Measurements from ENCODE around the gene TRPV6. TPM values are rescaled to one million over a fixed set of nuclear protein-coding genes. Genes with fewer than 3 reads are reported as not detected.
A peak's percentile ranks its signal among the peaks of the same experiment; 100 is the strongest.

The TRPV6 gene
- total and polyA plus RNA-seq, 8 donors, result 2.6 to 11.7 (median 7.7) TPM; not detected in 1

- 50 to 70% (median 60%) methylated on average over 1 to 3 of the region's 3 CpGs for WGBS, 5 donors
- Histone ChIP-seq H3K27me3 (peaks cover 0 to 31% (median 0%) of the 10 kb centered on the region in 3 donors), H3K4me3 (no peak overlapping the region), H3K36me3 (no peaks in the 10 kb centered on the region), H3K4me1 (peaks cover 0 to 8% (median 6%) of the 10 kb centered on the region in 4 donors), H3K9me3 (no peaks in the 10 kb centered on the region), H3K27ac (no peak overlapping the region)
- TF ChIP-seq EP300 (IDR thresholded peaks at IDR 0.05) (no peak), POLR2AphosphoS5 (IDR thresholded peaks at IDR 0.05) (no peak), POLR2A (IDR thresholded peaks at IDR 0.05) (no peak)
- TF ChIP-seq, protein P1, sequence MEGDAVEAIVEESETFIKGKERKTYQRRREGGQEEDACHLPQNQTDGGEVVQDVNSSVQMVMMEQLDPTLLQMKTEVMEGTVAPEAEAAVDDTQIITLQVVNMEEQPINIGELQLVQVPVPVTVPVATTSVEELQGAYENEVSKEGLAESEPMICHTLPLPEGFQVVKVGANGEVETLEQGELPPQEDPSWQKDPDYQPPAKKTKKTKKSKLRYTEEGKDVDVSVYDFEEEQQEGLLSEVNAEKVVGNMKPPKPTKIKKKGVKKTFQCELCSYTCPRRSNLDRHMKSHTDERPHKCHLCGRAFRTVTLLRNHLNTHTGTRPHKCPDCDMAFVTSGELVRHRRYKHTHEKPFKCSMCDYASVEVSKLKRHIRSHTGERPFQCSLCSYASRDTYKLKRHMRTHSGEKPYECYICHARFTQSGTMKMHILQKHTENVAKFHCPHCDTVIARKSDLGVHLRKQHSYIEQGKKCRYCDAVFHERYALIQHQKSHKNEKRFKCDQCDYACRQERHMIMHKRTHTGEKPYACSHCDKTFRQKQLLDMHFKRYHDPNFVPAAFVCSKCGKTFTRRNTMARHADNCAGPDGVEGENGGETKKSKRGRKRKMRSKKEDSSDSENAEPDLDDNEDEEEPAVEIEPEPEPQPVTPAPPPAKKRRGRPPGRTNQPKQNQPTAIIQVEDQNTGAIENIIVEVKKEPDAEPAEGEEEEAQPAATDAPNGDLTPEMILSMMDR (IDR thresholded peaks at IDR 0.05), result no peak
- peak in 1 of 2 donors; percentile 18 for DNase-seq
- intact Hi-C loops (cut with DNase I; ENCODE audit: low total_unique reads), result no loop called here
Measured at GRCh38 chr7:142889816-142890215, 4.3 kb upstream of the TRPV6 start.

DNA sequence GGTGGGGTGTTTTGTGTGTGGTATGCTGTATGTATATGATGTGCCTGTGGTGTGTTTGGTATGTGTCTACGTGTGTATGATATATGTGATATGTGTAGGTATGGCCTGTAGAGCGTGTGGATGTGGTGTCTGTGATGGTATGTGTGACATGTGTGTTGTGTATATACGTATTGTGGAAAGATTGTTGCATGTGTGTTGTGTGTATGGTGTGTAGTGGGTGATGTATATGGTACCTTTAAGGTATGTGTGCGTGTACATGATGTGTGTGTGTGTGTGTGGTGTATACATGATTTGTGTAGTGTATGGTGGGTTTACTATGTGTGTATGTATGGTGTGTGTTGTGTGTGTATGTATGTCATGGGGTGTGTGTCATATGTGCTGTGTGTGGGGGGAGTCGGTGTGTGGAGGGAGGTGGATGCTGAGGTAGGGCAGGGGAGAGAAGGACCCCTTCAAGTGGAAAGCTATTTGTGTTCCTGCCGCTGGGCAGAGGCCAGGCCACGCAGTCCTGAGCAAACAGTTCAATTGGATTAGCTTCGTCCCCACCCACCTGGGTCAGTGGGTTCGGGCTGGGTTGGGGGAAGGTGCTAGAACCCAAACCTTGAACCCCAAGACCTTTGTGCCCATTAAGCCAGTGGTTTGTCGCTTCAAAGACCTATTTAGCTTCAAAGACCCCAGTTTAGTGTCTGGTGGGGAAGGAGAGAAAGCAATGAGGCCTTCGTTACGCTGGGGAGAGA lies 1.9 kb upstream of the TRPV6 start:
- H3K9me3 ChIP-seq, result no peaks in the 10 kb centered on the region
- TF ChIP-seq POLR2AphosphoS5 (IDR thresholded peaks at IDR 0.05) (no peak), EP300 (IDR thresholded peaks at IDR 0.05) (no peak)
- TF ChIP-seq, protein P1 (IDR thresholded peaks at IDR 0.05), result no peak
- no peak overlapping the region for H3K4me3 ChIP-seq
- H3K4me1 ChIP-seq, result peaks cover 0 to 12% (median 10%) of the 10 kb centered on the region in 4 donors
- DNase-seq, result peak in 1 of 2 donors; percentile 20
- H3K27me3 ChIP-seq, result peaks cover 0 to 34% (median 0%) of the 10 kb centered on the region in 3 donors
- intact Hi-C loops (cut with DNase I; ENCODE audit: low total_unique reads), result no loop called here
- no peak overlapping the region for H3K27ac ChIP-seq
- H3K36me3 ChIP-seq, result no peaks in the 10 kb centered on the region
- WGBS, 5 donors, result 70 to 82% (median 78%) methylated on average over 12 of the region's 12 CpGs

- 70 to 83% (median 74%) methylated on average over 7 of the region's 7 CpGs for WGBS, 5 donors
- peaks cover 0 to 12% (median 10%) of the 10 kb centered on the region in 4 donors for H3K4me1 ChIP-seq
- DNase-seq, result peak in 1 of 2 donors; percentile 8
Measured at GRCh38 chr7:142886866-142887265, 1.3 kb upstream of the TRPV6 start.

GRCh38 chr7:142884286-142884640 lies 1.3 kb downstream of the TRPV6 start:
- peaks cover 0 to 18% (median 10%) of the 10 kb centered on the region in 4 donors for H3K4me1 ChIP-seq
- 64 to 82% (median 74%) methylated on average over 4 of the region's 4 CpGs for WGBS, 5 donors
- H3K9me3 ChIP-seq, result no peaks in the 10 kb centered on the region
- no peak overlapping the region for H3K27ac ChIP-seq
- H3K27me3 ChIP-seq, result peaks cover 0 to 39% (median 0%) of the 10 kb centered on the region in 3 donors
- H3K36me3 ChIP-seq, result no peaks in the 10 kb centered on the region
- no peak for DNase-seq
- no peak overlapping the region for H3K4me3 ChIP-seq
- no peak for TF ChIP-seq EP300 (IDR thresholded peaks at IDR 0.05)
- TF ChIP-seq POLR2A (IDR thresholded peaks at IDR 0.05), result no peak
- no peak for TF ChIP-seq POLR2AphosphoS5 (IDR thresholded peaks at IDR 0.05)
- TF ChIP-seq, protein P1 (IDR thresholded peaks at IDR 0.05), result no peak
- intact Hi-C loops (cut with DNase I; ENCODE audit: low total_unique reads), result loop anchor here (5.0 kb wide), 1 partner anchor 123 kb away; no protein-coding TSS in a partner anchor

More at GRCh38 chr7:142886866-142887265, 1.3 kb upstream of the TRPV6 start:
- H3K36me3 ChIP-seq, result no peaks in the 10 kb centered on the region
- H3K9me3 ChIP-seq, result no peaks in the 10 kb centered on the region
- H3K27ac ChIP-seq, result no peak overlapping the region
- peaks cover 0 to 34% (median 0%) of the 10 kb centered on the region in 3 donors for H3K27me3 ChIP-seq
- no peak overlapping the region for H3K4me3 ChIP-seq
- TF ChIP-seq POLR2A (IDR thresholded peaks at IDR 0.05) (no peak), POLR2AphosphoS5 (IDR thresholded peaks at IDR 0.05) (no peak), EP300 (IDR thresholded peaks at IDR 0.05) (no peak)
- TF ChIP-seq, protein P1 (IDR thresholded peaks at IDR 0.05), result no peak
- intact Hi-C loops (cut with DNase I; ENCODE audit: low total_unique reads), result no loop called here
